Smooth muscle cell (in vitro differentiated cells): Measurements from ENCODE around the gene RBBP6. TPM values are rescaled to one million over a fixed set of nuclear protein-coding genes. Genes with fewer than 3 reads are reported as not detected.
"Not testable (repeated sequence)": the region's sequence is repeated elsewhere in the genome, so short reads cannot be mapped to it uniquely, and the experiment has no call there.

ENCODE experiments used
- DNase-seq: peaks from one replicate; lab custom pipeline; 2025; ENCODE audit not compliant: unreplicated experiment; lab: John Stamatoyannopoulos, UW
- H2AFZ ChIP-seq: fragments of 200-600 bp; sonication (generic); 2 replicates; pipeline ENCODE4 v1.6.0; 2016; ENCODE audit warnings: antibody characterized with exemption, low read depth, mild to moderate bottlenecking
- H3F3A ChIP-seq: fragments of 200-600 bp; sonication (generic); 2 replicates; pipeline ENCODE4 v1.6.0; 2017; ENCODE audit warnings: antibody characterized with exemption, low read depth
- H3K27ac ChIP-seq: fragments of 200-600 bp; sonication (generic); 2 replicates; pipeline ENCODE4 v1.5.1; 2016; ENCODE audit warnings: low read depth, mild to moderate bottlenecking
- H3K27me3 ChIP-seq: fragments of 200-600 bp; sonication (generic); 2 replicates; pipeline ENCODE4 v1.6.1; 2016; ENCODE audit warnings: low read depth, mild to moderate bottlenecking
- H3K36me3 ChIP-seq: fragments of 200-600 bp; sonication (generic); 2 replicates; pipeline ENCODE4 v1.5.1; 2016; ENCODE audit warnings: low read depth
- H3K4me1 ChIP-seq: fragments of 200-600 bp; sonication (generic); 2 replicates; pipeline ENCODE4 v1.5.1; 2016; ENCODE audit warnings: low read depth
- H3K4me2 ChIP-seq: fragments of 200-600 bp; sonication (generic); 2 replicates; pipeline ENCODE4 v1.6.0; 2016; ENCODE audit warnings: mild to moderate bottlenecking
- H3K4me3 ChIP-seq: fragments of 200-600 bp; sonication (generic); 2 replicates; pipeline ENCODE4 v1.5.1; 2016; ENCODE audit warnings: mild to moderate bottlenecking
- H3K79me2 ChIP-seq: fragments of 200-600 bp; sonication (generic); 2 replicates; pipeline ENCODE4 v1.6.0; 2016; ENCODE audit warnings: low read depth, mild to moderate bottlenecking
- H3K9ac ChIP-seq: fragments of 200-600 bp; sonication (generic); 2 replicates; pipeline ENCODE4 v1.6.0; 2016; ENCODE audit warnings: low read depth
- H3K9me3 ChIP-seq: fragments of 200-600 bp; sonication (generic); replicated peaks from 2 replicates; pipeline ENCODE4 v1.5.1; 2016; ENCODE audit warnings: low read depth
- H4K20me1 ChIP-seq: fragments of 200-600 bp; sonication (generic); 2 replicates; pipeline ENCODE4 v1.6.0; 2016; ENCODE audit warnings: low read depth
- CTCF ChIP-seq: fragments of 200-600 bp; sonication (generic); IDR thresholded peaks from 2 replicates; pipeline ENCODE4 v1.5.1; 2017; ENCODE audit warnings: borderline replicate concordance, mild to moderate bottlenecking, antibody characterized with exemption; ENCODE audit not compliant: insufficient read depth, poor library complexity, severe bottlenecking
- WGBS: methylation state at CpG from one replicate; pipeline ENCODE4 v1.1.7; 2016; ENCODE audit warnings: low lambda C conversion rate; 5-methylcytosine and 5-hydroxymethylcytosine counted together
- polyA plus RNA-seq: library from polyadenylated mRNA; unstranded; fragments of >200 nt; fragmentation: Nextera tagmentation; extraction: Ambion mirVana; gene quantifications from 2 replicates; pipeline ENCODE4 v1.2.1, GENCODE V29; 2016
- total RNA-seq: library from RNA; depleted of rRNA; stranded (reverse); fragments of >200 nt; gene quantifications from 2 replicates; pipeline ENCODE4 v1.2.3, GENCODE V29; 2014

Gene RBBP6
- total and polyA plus RNA-seq, 2 experiments from 2014 or later: 40.4 to 70.2 TPM

GRCh38 chr16:24611310-24611709 lies 71.9 kb downstream of the RBBP6 start:
- no peaks in the 10 kb centered on the region for H3K79me2 ChIP-seq
- H3K4me2 ChIP-seq: no peak overlapping the region
- DNase-seq: no peak
- no peak overlapping the region for H3K9ac ChIP-seq
- no peaks in the 10 kb centered on the region for H4K20me1 ChIP-seq
- no peak overlapping the region for H2AFZ ChIP-seq
- WGBS: 88% methylated on average over 11 of the region's 11 CpGs
- TF ChIP-seq CTCF: no peak
- H3K27ac ChIP-seq: no peak overlapping the region
- no peak overlapping the region for H3K4me3 ChIP-seq
- H3K27me3 ChIP-seq: peaks cover 35% of the 10 kb centered on the region
- H3K36me3 ChIP-seq: no peaks in the 10 kb centered on the region
- no peaks in the 10 kb centered on the region for H3K9me3 ChIP-seq
- H3F3A ChIP-seq: no peaks in the 10 kb centered on the region
- peaks cover 4% of the 10 kb centered on the region for H3K4me1 ChIP-seq

- Histone ChIP-seq H3K27ac (no peak overlapping the region), H3K79me2 (no peaks in the 10 kb centered on the region), H3K4me1 (peaks cover 4% of the 10 kb centered on the region), H3F3A (no peaks in the 10 kb centered on the region), H4K20me1 (no peaks in the 10 kb centered on the region), H3K36me3 (no peaks in the 10 kb centered on the region), H3K4me3 (no peak overlapping the region), H3K4me2 (no peak overlapping the region), H3K27me3 (peaks cover 35% of the 10 kb centered on the region), H3K9ac (no peak overlapping the region), H2AFZ (no peak overlapping the region), H3K9me3 (no peaks in the 10 kb centered on the region)
- no peak for TF ChIP-seq CTCF
- WGBS: 88% methylated on average over 4 of the region's 4 CpGs
- no peak for DNase-seq
These were observed 73.3 kb downstream of the RBBP6 start for GRCh38 chr16:24612656-24613055.

- H4K20me1 ChIP-seq, H3K4me1 ChIP-seq, H3K4me2 ChIP-seq, H3K4me3 ChIP-seq, H3K79me2 ChIP-seq, H2AFZ ChIP-seq, H3K27ac ChIP-seq, H3K9me3 ChIP-seq, H3K9ac ChIP-seq, H3K36me3 ChIP-seq, DNase-seq, H3F3A ChIP-seq: not testable (repeated sequence)
- H3K27me3 ChIP-seq: peaks cover 29% of the 10 kb centered on the region
- over 99% methylated on average over 5 of the region's 5 CpGs for WGBS
These were observed 73.9 kb downstream of the RBBP6 start for GRCh38 chr16:24613267-24613666.

GRCh38 chr16:24617502-24617901 lies 78.1 kb downstream of the RBBP6 start:
- Histone ChIP-seq H3K4me2 (no peak overlapping the region), H3K79me2 (no peaks in the 10 kb centered on the region), H4K20me1 (no peaks in the 10 kb centered on the region), H3K4me3 (no peak overlapping the region), H3F3A (no peaks in the 10 kb centered on the region), H3K27ac (no peak overlapping the region), H3K9me3 (no peaks in the 10 kb centered on the region), H2AFZ (no peak overlapping the region), H3K9ac (no peak overlapping the region), H3K27me3 (no peaks in the 10 kb centered on the region), H3K36me3 (no peaks in the 10 kb centered on the region), H3K4me1 (no peaks in the 10 kb centered on the region)
- 92% methylated on average over 2 of the region's 2 CpGs for WGBS
- TF ChIP-seq CTCF: no peak
- DNase-seq: no peak

Other genes starting within 250 kb of the RBBP6 start
- 30.3 and 35.7 TPM in 2 replicates for gene TNRC6A, start 190.1 kb downstream of the RBBP6 start, total RNA-seq
- gene TNRC6A, start 190.1 kb downstream of the RBBP6 start, polyA plus RNA-seq: 14.6 and 26.0 TPM in 2 replicates